Hindlimb muscle (tissue), 1 donor: Measurements from ENCODE around the gene NFATC2. TPM values are rescaled to one million over a fixed set of nuclear protein-coding genes. Genes with fewer than 3 reads are reported as not detected.
A peak's percentile ranks its signal among the peaks of the same experiment; 100 is the strongest.

Experiments used
- DNase-seq: peaks from one replicate; pipeline ENCODE4 v3.0.0-alpha.2; 2013
- polyA plus RNA-seq: library from polyadenylated mRNA; unstranded; fragments of 120-200 nt; gene quantifications from one replicate; pipeline ENCODE4 v1.2.1, GENCODE V29; 2013; ENCODE audit not compliant: insufficient read length

Gene NFATC2
- polyA plus RNA-seq, 1 donor = 4.5 TPM

- no peak for DNase-seq
Observed at GRCh38 chr20:51373713-51374455, 168.6 kb downstream of the NFATC2 start.

- no peak for DNase-seq
Observed at GRCh38 chr20:51372966-51373365, 169.6 kb downstream of the NFATC2 start.

DNA sequence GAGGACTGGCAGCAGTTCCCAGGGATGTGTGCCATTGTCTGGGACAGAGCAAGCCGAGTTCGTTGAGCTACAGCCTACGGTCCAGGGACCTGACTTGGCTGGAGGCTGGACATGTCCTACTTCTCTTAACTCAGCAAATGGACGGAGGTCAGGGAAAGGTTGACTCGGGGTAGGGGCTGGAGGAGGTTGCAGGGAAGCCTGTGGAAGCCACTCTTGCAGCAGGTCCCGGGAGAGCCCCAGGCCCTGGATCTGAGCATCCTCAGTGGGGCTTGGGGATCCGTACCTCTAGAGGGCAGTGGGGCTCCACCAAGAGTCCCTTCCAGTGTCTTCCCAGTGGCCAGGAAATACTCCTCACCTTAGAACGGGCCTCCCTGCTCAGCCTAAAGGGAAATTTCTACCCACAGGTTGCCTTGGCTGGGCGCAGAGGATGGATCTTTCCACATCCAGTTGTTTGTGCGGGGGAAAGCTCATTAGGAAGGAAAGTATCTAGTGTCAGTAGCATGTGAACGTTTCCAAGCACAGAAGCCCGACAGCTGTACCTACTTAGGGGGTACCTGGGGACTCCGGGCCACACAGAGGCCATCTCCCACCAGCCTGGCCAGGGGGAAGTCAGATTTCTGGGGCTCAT, 170.2 kb downstream of the NFATC2 start:
- DNase-seq = peak; percentile 61

DNA sequence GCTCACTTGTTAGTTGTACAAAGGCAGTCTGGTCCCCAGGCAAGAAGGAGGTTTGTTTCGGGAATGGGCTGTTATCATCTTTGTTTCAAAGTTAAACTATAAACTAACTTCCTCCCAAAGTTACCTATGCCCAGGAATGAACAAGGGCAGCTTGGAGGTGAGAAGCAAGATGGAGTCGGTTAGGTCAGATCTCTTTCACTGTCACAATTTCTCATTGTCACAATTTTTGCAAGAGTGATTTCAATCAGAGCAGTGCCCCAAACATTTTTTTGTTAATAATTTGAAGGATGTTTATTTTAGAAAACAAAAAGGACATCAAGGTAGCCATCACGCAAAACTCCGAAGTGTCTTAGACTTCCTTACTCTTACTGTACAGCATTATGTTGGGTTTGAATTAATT, 170.8 kb downstream of the NFATC2 start:
- no peak for DNase-seq

DNA sequence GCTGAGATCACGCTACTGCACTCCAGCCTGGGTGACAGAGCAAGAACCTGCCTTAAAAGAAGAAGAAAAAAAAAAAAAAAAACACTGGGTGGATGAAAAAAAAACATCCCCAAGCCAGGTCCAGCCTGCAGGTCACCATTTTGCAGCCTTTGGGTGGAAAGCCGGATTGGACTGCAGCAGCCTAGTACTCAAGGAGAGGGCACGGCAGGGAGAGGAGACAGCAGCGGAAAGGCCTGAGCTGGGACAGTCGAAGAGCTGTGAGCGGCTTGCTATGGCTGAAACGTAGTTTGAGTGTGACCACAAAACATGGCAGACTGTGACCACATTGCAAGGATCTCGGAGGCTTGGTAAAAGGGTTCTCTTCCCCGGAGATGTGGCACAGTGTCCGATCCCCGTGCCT, 173.0 kb downstream of the NFATC2 start:
- no peak for DNase-seq

DNA sequence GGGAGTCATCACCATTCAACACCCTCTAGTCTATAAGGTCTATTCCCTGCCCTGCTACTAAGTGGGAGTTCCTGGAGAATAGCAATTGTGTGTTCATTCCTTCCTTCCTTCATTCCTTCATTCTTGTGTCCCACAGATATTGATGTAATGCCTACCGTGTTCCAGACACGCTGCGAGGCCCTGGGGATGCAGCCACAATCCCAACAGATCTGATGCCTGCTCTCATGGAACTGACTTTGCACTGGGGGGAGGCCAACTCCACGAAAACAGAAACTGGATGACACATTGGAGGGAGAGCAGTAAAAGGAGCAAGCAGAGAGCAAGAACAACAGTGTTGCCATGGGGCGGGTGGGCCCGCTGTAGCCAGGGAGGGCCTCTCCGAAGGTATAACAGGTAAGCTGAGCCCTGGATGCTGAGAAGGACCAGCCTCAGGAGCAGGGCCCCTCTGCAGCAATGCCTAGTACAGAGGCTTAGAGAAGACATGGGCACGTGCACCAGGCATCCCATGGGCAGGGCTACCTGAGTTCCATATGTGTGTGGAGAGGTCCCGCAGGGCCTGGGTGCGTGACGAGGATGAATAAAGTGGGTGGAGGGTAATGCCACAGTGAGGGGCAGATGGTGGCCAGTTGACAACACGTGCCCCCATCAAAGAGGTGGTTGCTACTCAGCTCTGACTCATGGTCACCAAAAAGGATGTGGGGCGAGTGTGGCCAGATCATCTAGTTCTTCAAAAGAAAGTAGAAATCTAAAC, 173.9 kb downstream of the NFATC2 start:
- DNase-seq = no peak

DNA sequence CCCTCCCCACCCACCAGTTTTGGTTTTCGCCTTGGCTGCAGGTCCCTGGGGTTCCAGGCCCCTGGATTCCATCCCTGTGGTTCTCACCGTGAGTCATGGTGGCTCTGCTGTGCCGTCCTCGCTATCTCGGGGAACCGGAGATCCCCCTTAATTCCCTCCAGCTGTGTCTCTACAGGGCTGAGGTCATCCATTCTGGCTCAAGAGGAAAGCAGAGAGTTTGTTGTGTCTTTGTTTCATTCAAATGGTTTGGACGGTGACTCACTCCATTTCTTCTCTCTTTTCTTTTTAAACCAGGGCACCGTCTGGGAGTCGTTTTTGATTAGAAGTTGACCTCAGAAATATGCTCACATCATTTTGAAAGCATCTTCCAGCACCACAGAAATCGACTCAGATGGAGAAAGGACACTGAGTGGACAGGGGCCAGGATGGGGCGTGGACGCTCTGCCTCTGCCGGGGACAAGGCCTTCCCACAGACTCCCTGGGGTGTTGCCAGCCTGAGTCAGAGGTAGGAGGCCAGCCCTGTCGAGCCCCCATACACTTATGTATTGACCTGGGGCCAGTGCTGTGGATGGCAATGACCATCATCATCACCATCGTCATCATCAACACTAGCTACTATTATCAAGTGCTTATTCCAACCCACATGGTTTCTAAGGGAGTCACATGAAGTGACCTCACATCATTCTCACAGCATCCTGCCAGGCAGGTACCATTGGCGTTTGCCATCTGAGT, 176.2 kb downstream of the NFATC2 start:
- DNase-seq = no peak

GRCh38 chr20:51365670-51366069, 176.8 kb downstream of the NFATC2 start:
- no peak for DNase-seq

DNA sequence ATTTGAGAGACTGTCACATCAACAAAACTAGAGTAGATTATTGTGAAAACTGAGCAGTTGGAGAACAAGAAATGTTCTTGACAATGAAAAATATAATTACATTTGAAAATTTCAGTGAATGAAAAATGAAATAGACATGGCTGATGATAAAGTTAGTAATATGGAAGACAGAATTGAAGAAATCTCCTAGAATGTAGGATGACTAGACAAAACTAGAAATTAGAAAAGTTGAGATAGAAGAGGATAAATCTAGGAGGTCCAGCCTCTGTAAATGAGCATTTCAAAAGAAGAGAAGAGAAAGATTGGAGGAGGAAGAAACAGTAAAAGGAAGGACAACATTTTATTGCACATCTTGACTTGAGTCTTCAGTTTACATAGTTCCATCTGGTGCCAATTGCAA, 178.7 kb downstream of the NFATC2 start:
- DNase-seq = no peak

DNA sequence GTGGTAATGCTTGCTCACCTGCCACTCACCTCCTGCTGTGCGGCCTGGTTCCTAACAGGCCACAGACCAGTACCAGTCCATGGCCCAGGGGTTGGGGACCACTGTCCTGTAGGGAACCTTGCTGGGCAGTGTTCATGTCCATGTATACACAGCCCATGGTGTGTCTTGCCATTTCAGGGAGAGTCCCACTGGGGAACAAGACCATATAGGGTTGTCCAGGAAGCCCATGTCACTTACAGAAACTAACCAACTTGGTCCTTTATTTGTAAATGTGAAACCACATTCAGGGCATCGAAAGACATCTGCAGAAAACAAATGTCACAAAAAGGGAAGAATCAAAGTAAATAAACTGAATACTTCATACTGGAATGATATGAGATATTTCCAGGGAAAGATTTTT, 179.1 kb downstream of the NFATC2 start:
- no peak for DNase-seq

DNA sequence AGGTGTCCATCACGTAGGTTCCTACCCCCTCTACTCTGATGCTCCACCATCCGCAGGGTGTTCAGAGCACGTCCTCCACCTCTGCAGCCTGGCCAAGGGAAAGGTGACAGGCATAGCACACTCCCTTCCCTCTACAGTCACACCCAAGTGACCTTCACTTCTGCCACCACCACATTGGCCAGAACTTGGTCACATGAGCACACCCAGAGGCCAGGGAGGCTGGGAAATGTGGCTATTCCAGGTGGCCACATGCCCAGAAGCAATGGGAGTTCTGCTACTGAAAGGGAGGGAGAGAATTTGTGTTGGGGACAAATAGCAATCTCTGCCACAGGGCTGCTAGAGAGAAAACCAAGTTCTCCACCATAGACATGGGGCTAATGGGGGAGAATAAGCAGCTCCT, 180.3 kb downstream of the NFATC2 start:
- no peak for DNase-seq

DNA sequence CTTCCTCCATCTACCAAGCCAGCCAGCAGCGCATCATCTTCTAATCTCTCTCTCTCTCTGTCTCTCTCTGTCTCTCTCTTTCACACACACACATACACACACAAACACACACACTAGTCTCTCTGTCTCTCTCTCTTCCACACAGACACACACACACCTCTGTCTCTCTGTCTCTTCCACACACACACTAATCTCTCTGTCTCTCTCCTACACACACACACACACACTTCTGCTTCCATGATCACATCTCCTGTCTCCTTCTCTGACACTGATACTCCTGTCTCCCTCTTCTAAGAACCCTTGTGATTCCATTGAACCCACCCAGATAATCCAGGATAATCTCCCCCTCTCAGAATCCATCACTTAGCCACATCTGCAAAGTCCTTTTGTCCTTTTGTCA, 181.3 kb downstream of the NFATC2 start:
- DNase-seq = no peak

GRCh38 chr20:51360451-51361201, 181.9 kb downstream of the NFATC2 start:
- DNase-seq = no peak

- no peak for DNase-seq
Observed at GRCh38 chr20:51359947-51360346, 182.6 kb downstream of the NFATC2 start.

GRCh38 chr20:51359401-51359800, 183.1 kb downstream of the NFATC2 start:
- DNase-seq = no peak

- no peak for DNase-seq
Observed at GRCh38 chr20:51358032-51358724, 184.3 kb downstream of the NFATC2 start.

DNA sequence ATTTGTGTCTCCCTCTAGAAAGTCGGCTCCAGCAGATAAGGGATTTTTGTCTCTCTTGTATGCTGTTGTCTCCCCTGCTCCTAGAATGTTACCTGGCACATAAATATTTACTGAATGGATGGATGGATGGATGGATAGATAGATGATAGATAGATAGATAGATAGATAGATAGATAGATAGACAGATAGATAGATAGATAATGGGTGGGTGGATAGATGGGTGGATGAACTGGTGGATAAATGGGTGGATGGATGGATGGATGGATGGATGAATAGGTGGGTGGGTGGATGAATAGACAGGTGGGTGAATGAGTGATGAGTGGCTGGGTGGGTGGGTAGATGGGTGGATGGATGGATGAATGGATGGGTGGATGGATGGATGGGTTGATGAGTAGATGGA, 185.0 kb downstream of the NFATC2 start:
- no peak for DNase-seq

- no peak for DNase-seq
Observed at GRCh38 chr20:51356871-51357270, 185.6 kb downstream of the NFATC2 start.

- no peak for DNase-seq
Observed at GRCh38 chr20:51354769-51355319, 187.7 kb downstream of the NFATC2 start.

DNA sequence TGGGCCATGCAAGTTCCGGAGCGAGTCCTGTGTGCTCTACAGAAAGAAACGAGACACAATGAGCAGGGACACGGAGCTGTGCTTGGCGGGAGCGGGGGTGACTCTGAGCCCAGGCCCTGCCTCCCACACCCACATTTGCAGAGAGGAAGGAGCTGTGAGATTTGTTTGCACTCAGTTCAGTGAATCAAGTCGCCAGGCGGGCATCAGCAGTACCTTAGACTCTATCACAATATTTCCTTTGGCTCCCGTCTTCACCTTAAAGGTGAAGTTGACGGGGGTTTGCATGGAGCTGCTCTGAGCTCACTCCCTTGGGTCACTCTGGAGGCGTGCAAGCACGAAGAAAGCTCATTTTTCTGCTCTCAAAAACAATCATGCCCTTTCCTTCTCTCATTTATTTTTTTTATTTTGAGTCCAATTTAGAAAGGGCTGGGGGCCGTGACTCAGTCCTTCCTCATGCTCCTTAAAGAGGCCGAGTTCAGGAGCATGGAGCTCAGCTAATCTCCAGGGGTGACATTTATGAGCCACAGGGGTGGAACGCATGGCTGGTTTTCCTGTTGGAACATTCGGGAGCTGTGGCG, 188.2 kb downstream of the NFATC2 start:
- DNase-seq = no peak

- DNase-seq = no peak
Observed at GRCh38 chr20:51353491-51353890, 189.0 kb downstream of the NFATC2 start.
